WTC11 (cell line): ENCODE results near the gene PSMD12.

Experiments used
- ESRRA ChIP-seq: sonication (generic); formaldehyde crosslinking; IDR thresholded peaks from 2 replicates; pipeline ENCODE4 v1.8.1; 2022; ENCODE audit warnings: mild to moderate bottlenecking, missing genetic modification reagents, borderline replicate concordance
- JUN ChIP-seq: sonication (generic); formaldehyde crosslinking; IDR thresholded peaks from 2 replicates; pipeline ENCODE4 v1.8.0; 2023; ENCODE audit warnings: mild to moderate bottlenecking, missing genetic modification reagents
- ZBTB21 ChIP-seq: sonication (generic); formaldehyde crosslinking; IDR thresholded peaks from 2 replicates; pipeline ENCODE4 v1.8.1; 2023; ENCODE audit warnings: mild to moderate bottlenecking, missing genetic modification reagents, borderline replicate concordance
- ZNF121 ChIP-seq: sonication (generic); formaldehyde crosslinking; IDR thresholded peaks from 2 replicates; pipeline ENCODE4 v1.8.0; 2023; ENCODE audit warnings: missing genetic modification reagents
- TF ChIP-seq, protein P1 (sequence below): fragments of 200-600 bp; IDR thresholded peaks from 2 replicates; pipeline ENCODE4 v1.8.0; 2022; ENCODE audit warnings: antibody characterized with exemption
- TF ChIP-seq, protein P2 (sequence below): sonication (generic); formaldehyde crosslinking; IDR thresholded peaks from 2 replicates; pipeline ENCODE4 v1.8.1; 2023; ENCODE audit warnings: mild to moderate bottlenecking, missing genetic modification reagents, moderate library complexity
- TF ChIP-seq, protein P3 (sequence below): sonication (generic); formaldehyde crosslinking; IDR thresholded peaks from 2 replicates; pipeline ENCODE4 v1.8.1; 2023; ENCODE audit warnings: mild to moderate bottlenecking, missing genetic modification reagents
- TF ChIP-seq, protein P4 (sequence below): sonication (generic); formaldehyde crosslinking; conservative IDR thresholded peaks from 2 replicates; pipeline ENCODE4 v1.8.1; 2022; ENCODE audit warnings: mild to moderate bottlenecking, missing genetic modification reagents
- TF ChIP-seq, protein P5 (sequence below): sonication (generic); formaldehyde crosslinking; IDR thresholded peaks from 2 replicates; pipeline ENCODE4 v1.8.1; 2022; ENCODE audit warnings: mild to moderate bottlenecking, moderate library complexity, missing genetic modification reagents
- TF ChIP-seq, protein P6 (sequence below): sonication (generic); formaldehyde crosslinking; IDR thresholded peaks from 2 replicates; pipeline ENCODE4 v1.8.1; 2023; ENCODE audit warnings: mild to moderate bottlenecking, missing genetic modification reagents, borderline replicate concordance
- TF ChIP-seq, protein P7 (sequence below): sonication (generic); formaldehyde crosslinking; IDR thresholded peaks from 2 replicates; pipeline ENCODE4 v1.8.0; 2022; ENCODE audit warnings: mild to moderate bottlenecking, missing genetic modification reagents

DNA sequence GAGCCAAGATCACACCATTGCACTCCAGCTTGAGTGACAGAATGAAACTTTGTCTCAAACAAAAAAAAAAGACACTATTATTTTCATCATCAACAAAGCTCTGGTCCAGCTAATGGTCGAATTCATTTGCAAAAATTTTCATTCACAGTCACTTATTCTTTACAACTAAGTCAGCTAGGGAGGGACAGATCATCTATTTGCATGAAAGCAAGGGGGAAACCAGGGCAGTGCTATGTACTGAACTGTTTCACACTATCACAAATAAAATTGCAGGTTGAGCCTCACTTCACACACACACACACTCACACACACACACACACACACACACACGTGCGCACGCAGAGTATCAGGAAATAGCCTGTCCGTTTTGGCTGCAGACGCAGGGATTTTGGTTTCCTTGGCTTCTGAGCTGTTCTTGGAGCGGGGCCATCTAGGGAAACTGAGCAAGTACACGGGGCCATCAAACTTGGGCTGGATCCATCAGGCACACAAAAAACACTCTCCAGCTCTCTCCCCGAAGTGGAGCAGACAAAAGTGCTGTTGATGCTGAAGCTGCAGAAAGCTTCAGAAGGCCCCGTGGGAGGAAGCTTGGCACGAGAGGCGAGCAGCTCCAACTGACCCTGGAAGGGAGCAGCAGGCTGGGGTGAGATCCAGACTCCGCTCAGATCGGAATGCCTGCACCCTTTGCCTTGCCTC is 77.0 kb downstream of the PSMD12 start:
- TF ChIP-seq, protein P1, sequence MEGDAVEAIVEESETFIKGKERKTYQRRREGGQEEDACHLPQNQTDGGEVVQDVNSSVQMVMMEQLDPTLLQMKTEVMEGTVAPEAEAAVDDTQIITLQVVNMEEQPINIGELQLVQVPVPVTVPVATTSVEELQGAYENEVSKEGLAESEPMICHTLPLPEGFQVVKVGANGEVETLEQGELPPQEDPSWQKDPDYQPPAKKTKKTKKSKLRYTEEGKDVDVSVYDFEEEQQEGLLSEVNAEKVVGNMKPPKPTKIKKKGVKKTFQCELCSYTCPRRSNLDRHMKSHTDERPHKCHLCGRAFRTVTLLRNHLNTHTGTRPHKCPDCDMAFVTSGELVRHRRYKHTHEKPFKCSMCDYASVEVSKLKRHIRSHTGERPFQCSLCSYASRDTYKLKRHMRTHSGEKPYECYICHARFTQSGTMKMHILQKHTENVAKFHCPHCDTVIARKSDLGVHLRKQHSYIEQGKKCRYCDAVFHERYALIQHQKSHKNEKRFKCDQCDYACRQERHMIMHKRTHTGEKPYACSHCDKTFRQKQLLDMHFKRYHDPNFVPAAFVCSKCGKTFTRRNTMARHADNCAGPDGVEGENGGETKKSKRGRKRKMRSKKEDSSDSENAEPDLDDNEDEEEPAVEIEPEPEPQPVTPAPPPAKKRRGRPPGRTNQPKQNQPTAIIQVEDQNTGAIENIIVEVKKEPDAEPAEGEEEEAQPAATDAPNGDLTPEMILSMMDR: no peak
- no peak for TF ChIP-seq JUN (CRISPR knock-in tag)
- TF ChIP-seq, protein P2, sequence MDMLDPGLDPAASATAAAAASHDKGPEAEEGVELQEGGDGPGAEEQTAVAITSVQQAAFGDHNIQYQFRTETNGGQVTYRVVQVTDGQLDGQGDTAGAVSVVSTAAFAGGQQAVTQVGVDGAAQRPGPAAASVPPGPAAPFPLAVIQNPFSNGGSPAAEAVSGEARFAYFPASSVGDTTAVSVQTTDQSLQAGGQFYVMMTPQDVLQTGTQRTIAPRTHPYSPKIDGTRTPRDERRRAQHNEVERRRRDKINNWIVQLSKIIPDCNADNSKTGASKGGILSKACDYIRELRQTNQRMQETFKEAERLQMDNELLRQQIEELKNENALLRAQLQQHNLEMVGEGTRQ (CRISPR knock-in tag): no peak
- TF ChIP-seq ZBTB21 (CRISPR knock-in tag): no peak
- TF ChIP-seq, protein P3, sequence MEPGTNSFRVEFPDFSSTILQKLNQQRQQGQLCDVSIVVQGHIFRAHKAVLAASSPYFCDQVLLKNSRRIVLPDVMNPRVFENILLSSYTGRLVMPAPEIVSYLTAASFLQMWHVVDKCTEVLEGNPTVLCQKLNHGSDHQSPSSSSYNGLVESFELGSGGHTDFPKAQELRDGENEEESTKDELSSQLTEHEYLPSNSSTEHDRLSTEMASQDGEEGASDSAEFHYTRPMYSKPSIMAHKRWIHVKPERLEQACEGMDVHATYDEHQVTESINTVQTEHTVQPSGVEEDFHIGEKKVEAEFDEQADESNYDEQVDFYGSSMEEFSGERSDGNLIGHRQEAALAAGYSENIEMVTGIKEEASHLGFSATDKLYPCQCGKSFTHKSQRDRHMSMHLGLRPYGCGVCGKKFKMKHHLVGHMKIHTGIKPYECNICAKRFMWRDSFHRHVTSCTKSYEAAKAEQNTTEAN (CRISPR knock-in tag): no peak
- TF ChIP-seq, protein P4, sequence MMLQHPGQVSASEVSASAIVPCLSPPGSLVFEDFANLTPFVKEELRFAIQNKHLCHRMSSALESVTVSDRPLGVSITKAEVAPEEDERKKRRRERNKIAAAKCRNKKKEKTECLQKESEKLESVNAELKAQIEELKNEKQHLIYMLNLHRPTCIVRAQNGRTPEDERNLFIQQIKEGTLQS (CRISPR knock-in tag): no peak
- no peak for TF ChIP-seq ZNF121
- TF ChIP-seq, protein P5, sequence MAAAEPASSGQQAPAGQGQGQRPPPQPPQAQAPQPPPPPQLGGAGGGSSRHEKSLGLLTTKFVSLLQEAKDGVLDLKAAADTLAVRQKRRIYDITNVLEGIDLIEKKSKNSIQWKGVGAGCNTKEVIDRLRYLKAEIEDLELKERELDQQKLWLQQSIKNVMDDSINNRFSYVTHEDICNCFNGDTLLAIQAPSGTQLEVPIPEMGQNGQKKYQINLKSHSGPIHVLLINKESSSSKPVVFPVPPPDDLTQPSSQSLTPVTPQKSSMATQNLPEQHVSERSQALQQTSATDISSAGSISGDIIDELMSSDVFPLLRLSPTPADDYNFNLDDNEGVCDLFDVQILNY: no peak
- TF ChIP-seq ESRRA (CRISPR knock-in tag): no peak
- TF ChIP-seq, protein P6, sequence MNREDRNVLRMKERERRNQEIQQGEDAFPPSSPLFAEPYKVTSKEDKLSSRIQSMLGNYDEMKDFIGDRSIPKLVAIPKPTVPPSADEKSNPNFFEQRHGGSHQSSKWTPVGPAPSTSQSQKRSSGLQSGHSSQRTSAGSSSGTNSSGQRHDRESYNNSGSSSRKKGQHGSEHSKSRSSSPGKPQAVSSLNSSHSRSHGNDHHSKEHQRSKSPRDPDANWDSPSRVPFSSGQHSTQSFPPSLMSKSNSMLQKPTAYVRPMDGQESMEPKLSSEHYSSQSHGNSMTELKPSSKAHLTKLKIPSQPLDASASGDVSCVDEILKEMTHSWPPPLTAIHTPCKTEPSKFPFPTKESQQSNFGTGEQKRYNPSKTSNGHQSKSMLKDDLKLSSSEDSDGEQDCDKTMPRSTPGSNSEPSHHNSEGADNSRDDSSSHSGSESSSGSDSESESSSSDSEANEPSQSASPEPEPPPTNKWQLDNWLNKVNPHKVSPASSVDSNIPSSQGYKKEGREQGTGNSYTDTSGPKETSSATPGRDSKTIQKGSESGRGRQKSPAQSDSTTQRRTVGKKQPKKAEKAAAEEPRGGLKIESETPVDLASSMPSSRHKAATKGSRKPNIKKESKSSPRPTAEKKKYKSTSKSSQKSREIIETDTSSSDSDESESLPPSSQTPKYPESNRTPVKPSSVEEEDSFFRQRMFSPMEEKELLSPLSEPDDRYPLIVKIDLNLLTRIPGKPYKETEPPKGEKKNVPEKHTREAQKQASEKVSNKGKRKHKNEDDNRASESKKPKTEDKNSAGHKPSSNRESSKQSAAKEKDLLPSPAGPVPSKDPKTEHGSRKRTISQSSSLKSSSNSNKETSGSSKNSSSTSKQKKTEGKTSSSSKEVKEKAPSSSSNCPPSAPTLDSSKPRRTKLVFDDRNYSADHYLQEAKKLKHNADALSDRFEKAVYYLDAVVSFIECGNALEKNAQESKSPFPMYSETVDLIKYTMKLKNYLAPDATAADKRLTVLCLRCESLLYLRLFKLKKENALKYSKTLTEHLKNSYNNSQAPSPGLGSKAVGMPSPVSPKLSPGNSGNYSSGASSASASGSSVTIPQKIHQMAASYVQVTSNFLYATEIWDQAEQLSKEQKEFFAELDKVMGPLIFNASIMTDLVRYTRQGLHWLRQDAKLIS (CRISPR knock-in tag): no peak
- TF ChIP-seq, protein P7, sequence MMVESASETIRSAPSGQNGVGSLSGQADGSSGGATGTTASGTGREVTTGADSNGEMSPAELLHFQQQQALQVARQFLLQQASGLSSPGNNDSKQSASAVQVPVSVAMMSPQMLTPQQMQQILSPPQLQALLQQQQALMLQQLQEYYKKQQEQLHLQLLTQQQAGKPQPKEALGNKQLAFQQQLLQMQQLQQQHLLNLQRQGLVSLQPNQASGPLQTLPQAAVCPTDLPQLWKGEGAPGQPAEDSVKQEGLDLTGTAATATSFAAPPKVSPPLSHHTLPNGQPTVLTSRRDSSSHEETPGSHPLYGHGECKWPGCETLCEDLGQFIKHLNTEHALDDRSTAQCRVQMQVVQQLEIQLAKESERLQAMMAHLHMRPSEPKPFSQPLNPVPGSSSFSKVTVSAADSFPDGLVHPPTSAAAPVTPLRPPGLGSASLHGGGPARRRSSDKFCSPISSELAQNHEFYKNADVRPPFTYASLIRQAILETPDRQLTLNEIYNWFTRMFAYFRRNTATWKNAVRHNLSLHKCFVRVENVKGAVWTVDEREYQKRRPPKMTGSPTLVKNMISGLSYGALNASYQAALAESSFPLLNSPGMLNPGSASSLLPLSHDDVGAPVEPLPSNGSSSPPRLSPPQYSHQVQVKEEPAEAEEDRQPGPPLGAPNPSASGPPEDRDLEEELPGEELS: no peak
